GM12878 (cell line): ENCODE data around the gene KLHDC10.

Experiments used
- CREB1 ChIP-seq: IDR thresholded peaks from 2 replicates; pipeline ENCODE4 v1.6.1; 2012; ENCODE audit warnings: low read depth, mild to moderate bottlenecking, inconsistent platforms
- CTCF ChIP-seq, 3 experiments: IDR thresholded peaks in 2 of 3; conservative IDR thresholded peaks in 1 of 3; 2 replicates each; pipeline ENCODE4 v1.5.1; 2011; ENCODE audit warnings: low read depth in 3 of 3, low read length in 3 of 3, mild to moderate bottlenecking in 3 of 3, control low read depth in 2 of 3, moderate library complexity in 2 of 3, inconsistent platforms in 1 of 3, mixed read lengths in 1 of 3; ENCODE audit not compliant: control insufficient read depth in 2 of 3, insufficient read depth in 1 of 3; ENCODE audit errors: extremely low read depth in 1 of 3
- ESRRA ChIP-seq: IDR thresholded peaks from 2 replicates; pipeline ENCODE4 v1.6.1; 2012; ENCODE audit warnings: mild to moderate bottlenecking, low read length, improper control_type of control experiment
- NBN ChIP-seq: fragments of 450-650 bp; IDR thresholded peaks from 2 replicates; pipeline ENCODE4 v1.6.1; 2016

- TF ChIP-seq CREB1 (no peak), ESRRA (no peak), CTCF (IDR thresholded peaks at IDR 0.05 in 2 of 3, conservative IDR thresholded peaks at IDR 0.05 in 1 of 3; ENCODE audit: control insufficient read depth in 2 of 3, extremely low read depth in 1 of 3, insufficient read depth in 1 of 3, low read depth in 3 of 3, low read length in 3 of 3) (no peak), NBN (no peak)
Observed at GRCh38 chr7:130160023-130160422, 89.7 kb downstream of the KLHDC10 start.
